RPMI8226 (cell line): ENCODE measurements around the gene TUBB3.
"Not testable (repeated sequence)": the region's sequence is repeated elsewhere in the genome, so short reads cannot be mapped to it uniquely, and the experiment has no call there.

Source experiments
- DNase-seq: peaks from one replicate; pipeline ENCODE4 v3.0.0-alpha.2; 2015

The TUBB3 gene

DNA sequence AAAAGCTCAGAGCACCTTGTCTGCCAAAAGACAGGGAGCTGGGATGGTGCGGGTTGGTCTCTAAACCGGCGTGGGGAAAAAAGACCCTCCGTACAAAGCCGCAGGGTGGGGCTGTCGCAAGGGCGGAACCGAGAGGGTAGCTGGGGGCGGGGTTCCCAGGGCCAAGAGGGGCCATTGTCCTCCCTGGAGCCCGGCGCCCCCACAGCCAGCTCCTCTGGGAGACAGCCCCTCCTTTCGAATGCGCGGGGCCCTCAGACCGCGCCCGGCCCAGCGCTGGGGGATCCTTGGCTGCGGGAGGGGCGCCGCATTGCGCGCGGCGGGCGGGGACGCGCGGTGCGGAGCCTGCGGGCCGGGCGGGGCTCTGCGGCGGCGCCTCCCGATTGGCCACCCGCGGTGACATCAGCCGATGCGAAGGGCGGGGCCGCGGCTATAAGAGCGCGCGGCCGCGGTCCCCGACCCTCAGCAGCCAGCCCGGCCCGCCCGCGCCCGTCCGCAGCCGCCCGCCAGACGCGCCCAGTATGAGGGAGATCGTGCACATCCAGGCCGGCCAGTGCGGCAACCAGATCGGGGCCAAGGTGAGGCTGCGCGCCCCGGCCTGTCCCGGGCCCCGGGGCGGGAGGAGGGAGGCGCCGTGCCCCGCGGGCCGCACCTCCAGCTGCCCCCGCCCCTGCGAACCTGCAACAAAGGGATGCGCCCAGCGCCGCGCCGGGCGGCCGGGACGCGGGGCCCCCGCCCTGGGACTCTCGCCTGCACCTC is at the start of gene TUBB3:
TSS of gene TUBB3 (plus strand) at position 459 of the 756 bp plus-strand sequence. CDS start at position 519, 60 bp downstream.
- DNase-seq: peak; percentile 80

DNA sequence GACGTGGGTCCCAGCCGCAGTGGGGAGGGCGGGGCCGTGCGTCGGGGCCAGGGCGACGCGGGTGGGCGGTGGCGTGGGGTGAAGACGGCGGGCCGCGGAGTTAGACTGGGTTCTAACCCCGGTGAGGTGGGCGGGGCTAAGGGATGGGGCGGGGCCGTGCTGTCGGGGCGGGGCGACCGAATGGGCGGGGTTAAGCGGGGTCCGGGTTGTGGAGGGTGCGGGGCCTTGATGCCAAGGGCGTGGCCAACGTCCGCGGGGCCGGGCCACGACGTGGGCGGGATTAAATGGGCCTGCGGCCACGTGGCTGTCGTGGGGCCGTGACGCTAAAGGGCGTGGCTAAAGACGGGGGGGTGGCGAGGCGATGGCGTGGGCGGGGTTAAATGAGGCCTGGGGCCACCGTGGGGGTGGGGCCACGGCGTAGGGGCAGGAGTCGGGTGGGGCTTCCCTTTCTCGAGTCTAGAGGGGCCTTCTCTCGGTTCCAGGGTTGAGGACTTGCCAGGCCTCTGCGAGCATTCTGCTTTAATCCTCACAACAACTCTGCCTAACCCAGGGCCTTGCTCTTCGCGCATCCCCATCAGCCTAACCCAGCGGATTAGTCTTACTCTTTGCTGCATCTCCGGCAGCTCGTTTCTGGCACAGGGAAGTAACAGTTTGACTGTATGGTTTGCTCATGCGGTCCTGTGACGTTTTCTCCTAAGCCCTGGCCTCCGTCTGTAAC is 49.0 kb upstream of the TUBB3 start:
- peak; percentile 93 for DNase-seq

DNA sequence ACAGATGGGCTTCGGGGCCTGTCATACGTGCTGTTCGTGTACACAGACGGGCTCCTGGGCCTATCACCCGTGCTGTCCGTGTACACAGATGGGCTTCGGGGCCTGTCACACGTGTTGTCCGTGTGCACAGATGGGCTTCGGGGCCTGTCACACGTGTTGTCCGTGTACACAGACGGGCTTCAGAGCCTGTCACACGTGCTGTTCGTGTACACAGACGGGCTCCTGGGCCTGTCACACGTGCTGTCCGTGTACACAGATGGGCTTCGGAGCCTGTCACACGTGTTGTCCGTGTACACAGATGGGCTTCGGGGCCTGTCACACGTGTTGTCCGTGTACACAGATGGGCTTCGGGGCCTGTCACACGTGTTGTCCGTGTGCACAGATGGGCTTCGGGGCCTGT is 44.0 kb upstream of the TUBB3 start:
- not testable (repeated sequence) for DNase-seq

DNA sequence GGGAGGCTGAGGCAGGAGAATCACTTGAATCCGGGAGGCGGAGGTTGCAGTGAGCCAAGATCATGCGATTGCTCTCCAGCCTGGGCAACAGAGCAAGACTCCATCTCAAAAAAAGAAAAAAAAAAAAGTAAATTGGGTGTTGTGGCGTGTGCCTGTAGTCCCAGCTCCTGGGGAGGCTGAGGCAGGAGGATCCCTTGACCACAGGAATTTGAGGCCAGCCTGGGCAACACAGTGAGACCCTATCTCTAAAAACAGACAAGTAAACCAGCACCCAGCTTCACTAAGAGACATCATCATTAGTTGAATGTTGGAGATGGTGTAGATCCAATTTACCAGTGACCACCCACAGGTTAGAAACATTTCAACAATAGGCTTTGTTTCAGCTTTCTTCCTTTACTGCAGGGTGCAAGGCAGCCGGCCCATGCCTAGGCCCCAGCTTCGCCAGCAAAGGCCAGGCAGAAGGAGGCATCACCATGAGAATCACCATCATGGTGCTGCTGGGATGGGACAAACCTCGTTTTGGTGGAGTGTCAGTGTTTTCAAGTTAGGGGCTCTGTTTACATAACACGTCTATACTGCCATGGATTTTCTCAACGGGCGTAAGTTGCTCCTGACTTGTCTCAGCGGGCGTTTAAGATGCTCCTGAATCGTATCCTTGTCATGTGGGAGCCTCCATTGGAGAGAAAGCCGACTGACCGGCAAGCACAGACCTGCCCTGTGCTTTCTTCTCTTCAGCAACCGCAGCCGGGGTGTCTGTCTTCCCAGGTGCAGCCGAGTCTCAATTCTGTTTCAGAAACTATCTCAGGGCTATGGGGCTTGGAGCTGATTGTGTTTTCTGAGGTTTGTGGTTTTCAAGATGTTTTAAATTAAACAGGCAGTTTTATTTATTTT is 42.4 kb upstream of the TUBB3 start:
- no peak for DNase-seq

DNA sequence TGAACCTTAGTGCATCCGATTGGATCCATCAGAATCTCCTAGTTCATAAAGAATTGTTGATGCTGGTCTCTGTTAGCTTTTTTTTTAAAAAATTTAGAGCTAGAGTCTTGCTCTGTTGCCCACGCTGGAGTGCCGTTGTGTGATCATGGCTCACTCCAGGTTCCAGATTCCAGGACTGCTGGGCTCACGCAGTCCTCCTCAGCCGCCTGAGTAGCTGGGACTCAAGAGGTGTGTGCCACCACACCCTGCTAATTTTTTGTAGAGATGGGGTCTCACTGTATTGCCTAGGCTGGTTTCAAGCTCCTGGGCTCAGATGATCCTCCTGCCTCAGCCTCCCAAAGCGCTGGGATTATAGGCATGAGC is 41.8 kb upstream of the TUBB3 start:
- DNase-seq: no peak

DNA sequence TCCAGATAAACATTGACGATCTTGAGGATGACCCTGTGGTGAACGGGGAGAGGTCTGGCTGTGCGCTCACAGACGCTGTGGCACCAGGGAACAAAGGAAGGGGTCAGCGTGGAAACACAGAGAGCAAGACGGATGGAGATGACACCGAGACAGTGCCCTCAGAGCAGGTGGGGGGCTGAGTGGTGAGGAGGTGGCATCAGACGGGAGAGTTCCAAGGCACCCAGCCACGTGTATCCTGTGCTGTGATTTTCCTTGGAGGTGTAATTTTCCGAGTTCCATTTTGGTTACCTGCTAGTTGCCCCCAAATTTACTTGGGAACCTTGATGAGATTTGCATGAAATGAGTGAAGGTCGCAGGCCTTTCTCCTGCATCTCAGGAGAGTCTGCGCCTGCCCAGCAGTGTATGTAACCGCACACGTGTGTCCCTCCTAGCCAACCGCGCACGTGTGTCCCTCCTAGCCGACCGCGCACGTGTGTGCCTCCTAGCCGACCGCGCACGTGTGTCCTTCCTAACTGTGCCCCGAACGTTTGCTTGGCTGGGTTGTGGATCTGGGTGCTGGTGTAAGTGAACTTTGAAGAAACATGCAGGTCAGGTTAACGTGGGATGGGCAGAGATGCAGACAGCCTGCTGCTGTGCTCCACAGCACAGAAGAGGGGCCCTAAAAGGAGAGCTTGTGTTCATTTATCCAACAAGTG is 39.6 kb upstream of the TUBB3 start:
- no peak for DNase-seq

DNA sequence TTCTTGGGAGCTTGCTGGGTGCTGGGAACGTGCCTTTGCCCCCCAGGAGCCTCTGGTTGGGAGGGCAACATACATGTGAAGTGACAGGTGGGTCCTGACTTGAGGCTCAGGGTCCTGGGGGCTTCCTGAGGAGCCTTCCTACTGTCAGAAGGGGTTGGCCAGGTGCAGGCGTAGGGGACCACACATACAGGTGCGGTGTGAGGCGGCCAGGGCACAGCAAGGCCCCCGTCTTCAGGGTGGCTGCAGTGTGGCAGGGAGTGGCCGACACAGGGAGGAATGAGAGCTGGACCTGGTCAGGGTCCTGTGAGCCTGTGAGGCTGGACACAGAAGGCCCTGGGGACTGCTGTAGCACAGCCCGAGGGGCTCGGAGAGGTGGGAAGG is 39.1 kb upstream of the TUBB3 start:
- DNase-seq: no peak

DNA sequence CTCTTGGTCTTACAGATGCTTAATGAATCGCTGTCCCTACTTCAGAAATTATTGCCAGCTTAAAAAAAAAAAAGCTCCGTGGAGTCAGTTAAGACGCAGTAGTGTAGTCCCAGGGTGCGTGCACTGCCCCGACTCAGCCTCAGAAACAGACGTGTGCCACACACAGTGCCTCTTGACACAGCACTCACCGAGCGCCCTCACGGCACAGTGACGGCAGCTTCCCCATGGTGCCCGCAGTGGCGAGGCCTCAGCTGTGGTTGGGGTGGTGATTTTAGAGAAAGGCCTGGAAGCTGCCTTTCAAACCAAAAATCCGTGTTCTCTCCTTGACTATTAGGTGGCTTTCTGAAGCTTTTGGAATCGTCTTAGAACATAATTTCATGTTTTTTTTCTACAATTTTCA is 35.9 kb upstream of the TUBB3 start:
- no peak for DNase-seq

DNA sequence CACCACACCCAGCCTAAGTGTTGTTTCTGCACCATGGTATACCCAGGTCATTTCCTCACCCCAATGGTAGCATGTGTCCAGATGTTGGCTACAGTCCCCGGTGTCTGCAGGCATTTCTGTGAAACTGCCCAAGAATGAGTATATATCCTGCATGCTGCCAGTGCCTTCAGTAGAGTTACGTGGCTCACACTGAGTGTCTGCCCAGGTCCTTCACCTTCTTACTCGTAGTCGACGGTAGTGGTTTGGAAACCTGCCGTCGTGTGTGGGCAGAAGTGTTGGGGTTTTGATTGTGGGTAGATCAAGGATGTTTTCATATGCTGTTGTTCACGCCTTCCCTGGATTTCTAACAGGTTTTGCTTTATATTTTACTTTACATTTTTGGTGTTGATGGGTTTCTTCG is 32.9 kb upstream of the TUBB3 start:
- DNase-seq: no peak

DNA sequence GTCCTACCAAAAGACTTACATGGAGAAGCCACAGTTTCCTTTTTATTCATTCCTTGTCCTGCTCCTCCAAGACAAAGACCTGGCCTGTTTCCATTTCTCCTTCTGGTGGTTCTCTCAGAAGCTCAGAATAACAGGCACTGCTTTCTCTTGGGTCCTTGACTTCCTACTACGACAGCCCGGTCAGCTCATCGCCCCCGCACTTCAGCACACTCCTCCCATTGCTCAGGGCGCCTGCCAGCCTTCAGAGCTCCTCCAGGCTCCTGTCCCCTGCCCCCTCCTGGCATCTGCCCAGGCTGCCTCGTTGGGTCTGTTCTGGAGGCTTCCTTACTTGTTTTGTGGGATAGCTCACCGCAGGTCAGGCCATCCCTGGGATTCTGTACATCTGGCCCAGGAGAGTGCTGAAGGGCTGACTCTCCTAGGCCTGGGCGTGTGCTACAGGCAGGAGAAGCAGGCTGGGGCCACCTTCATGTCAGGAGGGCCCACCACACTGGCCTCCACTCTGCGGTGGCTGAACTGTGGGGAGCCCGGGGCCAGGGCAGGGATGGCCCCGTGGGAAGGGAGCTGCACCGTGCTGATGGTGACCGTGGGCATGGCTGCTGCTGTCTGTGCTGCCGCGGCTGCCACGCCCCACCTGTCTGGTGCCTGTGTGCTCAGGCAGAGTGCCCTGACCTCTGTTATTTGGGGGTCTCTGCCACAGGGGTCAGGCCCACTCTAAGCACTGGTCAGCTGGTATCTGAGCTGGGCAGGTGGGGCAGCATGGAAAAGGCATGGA is 32.1 kb upstream of the TUBB3 start:
- DNase-seq: no peak

DNA sequence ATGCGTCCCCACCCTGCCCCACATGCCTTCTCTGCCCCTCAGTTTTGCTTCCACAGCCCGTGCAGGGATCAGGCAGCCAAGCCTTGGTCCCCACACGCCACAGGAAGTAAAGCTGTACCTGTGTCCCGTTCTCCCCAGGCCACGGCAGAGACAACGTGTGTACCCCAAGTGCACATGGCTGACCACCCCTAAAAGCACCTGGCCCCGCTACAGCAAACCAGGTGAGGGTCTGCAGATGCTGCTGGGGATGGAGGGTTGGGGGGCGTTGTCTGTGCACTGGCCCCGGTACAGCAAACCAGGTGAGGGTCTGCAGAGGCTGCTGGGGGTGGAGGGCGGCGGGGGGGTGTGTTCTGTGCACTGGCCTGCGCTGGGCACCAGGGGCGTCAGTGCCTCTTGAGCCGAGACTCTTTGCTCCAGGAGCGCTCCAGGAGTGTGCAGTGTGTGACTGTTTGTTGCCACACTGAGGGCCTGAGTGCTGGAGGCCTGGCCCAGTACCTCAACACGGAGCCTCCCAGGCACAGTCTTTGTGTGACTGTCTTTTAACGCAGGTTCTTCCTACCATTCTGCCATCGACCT is 31.0 kb upstream of the TUBB3 start:
- DNase-seq: no peak

DNA sequence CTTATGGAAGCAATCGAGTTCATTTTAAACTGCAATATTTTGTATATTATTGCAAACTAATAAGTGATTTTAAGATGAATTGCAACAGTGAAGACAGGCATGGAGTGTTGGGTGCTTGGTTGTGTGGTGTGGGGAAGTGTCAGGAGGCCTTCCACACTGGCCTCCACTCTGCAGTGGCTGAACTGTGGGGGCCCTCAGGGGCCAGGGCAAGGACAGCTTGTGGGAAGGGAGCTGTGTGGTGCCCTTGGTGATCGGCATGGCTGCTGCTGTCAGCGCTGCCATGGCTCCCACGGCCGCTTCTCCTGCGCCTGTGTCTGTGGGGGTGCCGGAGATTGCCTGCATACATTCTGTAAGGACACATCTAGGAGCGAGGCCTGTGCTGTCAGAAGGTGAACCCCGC is 30.5 kb upstream of the TUBB3 start:
- no peak for DNase-seq

DNA sequence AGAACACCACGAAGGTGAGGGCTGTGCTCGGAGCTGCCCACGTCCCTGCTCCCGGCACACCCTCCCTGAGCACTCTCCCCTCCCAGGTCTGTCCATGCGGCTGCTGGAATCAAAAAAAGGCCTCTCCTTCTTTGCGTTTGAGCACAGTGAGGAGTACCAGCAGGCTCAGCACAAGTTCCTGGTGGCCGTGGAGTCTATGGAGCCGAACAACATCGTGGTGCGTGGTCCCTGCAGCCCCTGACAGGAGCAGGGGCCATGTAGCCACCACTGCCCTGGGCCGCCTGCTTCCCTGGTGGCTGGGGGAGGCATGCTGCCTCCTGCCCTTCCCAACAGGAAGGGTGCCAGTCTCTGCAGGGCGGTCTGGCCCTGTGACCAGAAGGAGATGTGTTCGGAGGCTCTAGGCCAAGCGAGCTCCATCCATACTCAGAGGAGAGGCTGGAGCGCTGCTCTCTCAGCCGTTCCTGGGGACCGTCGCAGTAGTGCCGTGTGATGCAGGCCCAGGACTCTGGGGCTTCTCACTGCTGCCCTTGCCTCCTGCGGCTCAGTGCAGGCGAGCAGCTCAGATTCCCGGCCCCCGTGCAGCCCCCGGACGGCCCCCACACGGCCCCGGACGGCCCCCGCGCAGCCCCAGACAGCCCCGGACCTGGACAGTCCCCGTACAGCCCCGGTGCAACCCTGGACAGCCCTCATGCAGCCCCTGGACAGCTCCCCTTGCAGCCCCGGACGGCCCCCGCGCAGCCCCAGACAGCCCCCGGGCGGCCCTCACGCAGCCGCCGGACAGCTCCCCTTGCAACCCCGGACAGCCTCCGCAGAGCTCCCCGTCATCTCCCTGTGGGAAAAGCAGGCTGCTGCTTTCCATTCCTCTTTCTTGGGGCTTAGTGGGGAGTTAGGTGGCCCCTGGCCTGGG is 29.2 kb upstream of the TUBB3 start:
- DNase-seq: no peak

DNA sequence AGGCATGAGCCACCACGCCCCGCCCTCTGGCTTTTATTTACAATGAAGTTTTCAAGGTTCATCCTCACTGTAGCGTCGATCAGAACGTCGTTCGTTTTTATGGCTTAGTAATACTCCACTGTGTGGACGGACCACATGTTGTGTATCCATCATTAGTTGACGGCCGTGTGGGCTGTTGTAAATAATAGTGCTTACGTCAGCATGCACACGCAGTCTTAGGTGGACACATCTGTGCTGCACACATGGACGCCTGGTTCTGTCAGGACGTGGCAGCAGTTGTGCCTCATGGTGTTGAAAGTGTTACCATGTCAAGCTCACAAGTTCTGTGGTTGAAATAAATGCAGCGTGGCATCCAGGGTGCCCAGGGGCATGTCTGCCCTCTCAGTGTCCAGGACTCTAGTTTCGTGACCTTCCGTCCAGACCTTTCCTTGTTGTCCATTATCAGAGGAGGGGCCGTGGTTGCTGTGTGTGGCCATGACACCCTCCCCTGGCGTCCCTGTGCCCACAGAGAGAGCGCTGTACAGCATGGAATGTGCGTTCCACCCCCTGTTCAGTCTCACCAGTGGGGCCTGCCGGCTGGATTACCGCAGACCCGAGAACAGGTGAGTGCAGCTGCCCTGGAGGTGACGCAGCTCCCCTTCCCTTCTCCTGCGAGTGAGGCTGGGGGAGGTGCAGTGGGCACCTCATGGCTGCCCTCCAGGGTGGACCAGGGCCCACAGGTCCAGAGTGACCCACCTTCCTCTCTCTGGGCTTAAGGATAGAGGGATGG is 27.5 kb upstream of the TUBB3 start:
- DNase-seq: no peak

DNA sequence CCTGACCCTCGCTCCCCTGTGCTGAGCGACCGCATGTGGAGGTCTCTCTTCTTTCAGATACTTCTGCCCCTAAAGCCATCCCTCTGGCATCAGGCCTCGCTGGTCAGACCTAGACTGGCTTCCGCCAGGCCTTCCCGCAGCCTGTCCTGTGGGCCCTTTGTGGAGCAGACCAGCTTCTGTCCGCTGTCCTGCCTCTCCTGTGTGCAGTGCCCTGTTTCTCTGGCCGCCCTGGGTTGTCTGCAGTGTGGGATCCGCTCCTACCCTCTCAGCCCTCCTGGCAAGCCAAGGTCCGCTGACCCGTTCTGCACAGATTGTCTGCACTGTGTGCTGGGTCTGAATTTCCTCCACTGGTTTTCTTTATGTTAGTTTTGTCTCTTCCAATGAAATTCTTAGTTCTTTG is 25.9 kb upstream of the TUBB3 start:
- DNase-seq: no peak

DNA sequence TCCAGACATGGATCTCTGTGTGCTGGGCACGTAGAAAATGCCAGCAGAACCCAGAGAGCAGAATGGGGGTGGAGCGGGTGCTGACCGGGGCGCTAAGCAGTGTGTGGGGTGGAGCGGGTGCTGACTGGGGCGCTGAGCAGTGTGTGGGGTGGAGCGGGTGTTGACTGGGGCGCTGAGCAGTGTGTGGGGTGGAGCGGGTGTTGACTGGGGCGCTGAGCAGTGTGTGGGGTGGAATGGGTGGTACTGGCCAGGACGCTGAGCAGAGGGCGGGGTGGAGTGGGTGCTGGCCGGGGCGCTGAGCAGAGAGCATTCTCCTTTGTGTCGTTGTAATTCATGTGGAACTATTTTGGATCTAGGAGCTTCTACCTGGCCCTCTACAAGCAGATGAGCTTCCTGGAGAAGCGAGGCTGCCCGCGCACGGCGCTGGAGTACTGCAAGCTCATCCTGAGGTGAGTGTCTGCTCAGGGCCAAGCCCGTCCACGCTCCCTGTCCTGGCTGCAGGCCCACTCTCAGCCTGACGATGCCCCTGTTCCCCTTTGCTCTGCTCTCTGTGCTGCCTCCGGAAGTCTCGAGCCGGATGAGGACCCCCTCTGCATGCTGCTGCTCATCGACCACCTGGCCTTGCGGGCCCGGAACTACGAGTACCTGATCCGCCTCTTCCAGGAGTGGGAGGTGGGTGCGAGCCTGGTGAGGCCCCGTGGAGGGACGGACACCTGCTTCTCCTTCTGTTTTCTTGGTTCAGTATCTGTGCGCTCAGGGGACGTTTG is 24.8 kb upstream of the TUBB3 start:
- DNase-seq: no peak

DNA sequence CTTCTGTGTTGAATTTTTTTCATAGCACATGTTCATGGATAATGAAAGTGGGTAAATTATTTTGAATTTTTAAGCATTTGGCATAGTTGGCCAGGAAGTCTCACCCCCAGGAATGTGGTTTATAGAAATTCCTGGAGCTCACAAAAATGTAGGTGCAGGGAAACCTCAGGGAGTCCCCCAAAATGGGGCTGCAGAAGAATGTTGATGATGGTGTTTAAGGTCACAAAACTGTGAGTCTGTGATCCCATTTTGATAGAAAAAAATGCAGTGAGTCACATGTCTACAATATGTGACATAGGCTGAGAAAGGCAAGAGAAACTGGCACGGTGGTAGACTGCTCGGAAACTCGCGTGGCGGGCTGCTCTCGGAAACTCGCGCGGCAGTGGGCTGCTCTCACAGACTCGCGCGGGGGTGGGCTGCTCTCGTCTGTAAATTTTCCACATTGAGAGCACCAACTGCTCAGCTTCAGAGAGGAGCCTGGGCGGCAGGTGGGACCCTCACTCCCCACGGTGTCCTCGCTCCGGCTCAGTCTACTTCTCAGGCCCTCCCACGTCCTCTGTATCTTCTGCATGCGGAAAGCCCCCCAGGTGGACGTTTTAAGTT is 23.2 kb upstream of the TUBB3 start:
- no peak for DNase-seq

DNA sequence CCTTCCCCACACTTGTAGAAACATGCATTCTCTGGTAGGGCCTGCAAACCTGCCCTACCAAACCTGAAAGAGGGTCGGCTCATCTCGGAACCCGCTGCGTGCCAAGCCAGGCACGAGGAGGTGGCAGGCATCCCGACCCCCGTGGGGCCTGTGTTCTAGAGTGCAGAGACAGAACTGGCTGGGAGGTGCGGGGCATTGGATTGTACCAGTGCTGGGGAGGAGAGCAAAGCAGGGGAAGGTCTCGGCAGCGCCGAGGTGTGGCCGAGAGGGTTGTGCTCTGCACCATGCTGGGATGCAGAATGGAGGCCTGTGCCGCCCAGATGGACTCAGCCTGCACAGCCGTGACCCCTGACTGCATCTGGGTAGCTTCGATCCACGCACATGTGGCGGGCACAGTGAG is 22.3 kb upstream of the TUBB3 start:
- DNase-seq: no peak

DNA sequence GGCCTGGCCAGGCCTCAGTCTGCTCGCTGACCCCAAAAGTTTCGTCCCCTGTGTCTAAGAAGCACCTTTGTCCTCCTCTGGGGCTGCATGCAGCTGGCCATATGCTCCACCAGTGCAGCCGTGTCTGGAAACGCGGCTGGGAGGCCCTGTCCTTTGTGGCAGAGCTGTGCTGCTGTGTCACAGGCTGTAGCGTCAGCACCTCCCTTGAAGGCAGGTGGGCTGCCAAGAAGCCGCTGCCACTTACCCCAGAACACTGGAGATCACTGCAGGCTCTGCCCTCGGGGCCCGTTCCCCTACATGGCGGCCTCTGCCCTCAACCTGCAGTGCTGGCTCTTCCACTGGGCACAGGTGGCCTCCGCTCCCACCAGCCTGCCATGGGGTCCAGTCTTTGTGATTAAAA is 20.2 kb upstream of the TUBB3 start:
- peak; percentile 29 for DNase-seq
